ENCODE data around the gene MYH10. TPM values are rescaled to one million over a fixed set of nuclear protein-coding genes. Genes with fewer than 3 reads are reported as not detected.

The MYH10 gene
- total RNA-seq, 1 experiment from 2014 or later, result 1.6 TPM

GRCh38 chr17:8658810-8659209, 28.3 kb upstream of the MYH10 start:
- H3K36me3 ChIP-seq (ENCODE audit: low read depth), result no peaks in the 10 kb centered on the region
- ChIA-PET CTCF (no interaction called here), POLR2A (ENCODE audit: unreplicated experiment) (no interaction called here)

GRCh38 chr17:8656693-8657092, 26.2 kb upstream of the MYH10 start:
- no peak for DNase-seq
- Histone ChIP-seq H2AFZ (no peak overlapping the region), H3K27ac (no peak overlapping the region), H3K4me2 (no peak overlapping the region), H3K79me2 (ENCODE audit: low read depth) (no peaks in the 10 kb centered on the region), H3K36me3 (ENCODE audit: low read depth) (no peaks in the 10 kb centered on the region), H3K4me3 (no peak overlapping the region), H3F3A (ENCODE audit: insufficient read depth, low read depth) (no peaks in the 10 kb centered on the region), H4K20me1 (ENCODE audit: insufficient read depth) (no peaks in the 10 kb centered on the region), H3K27me3 (ENCODE audit: insufficient read depth, low read depth) (peaks cover 37% of the 10 kb centered on the region), H3K4me1 (replicated peaks; ENCODE audit: insufficient read depth) (no peaks in the 10 kb centered on the region), H3K9me2 (ENCODE audit: insufficient read depth) (no peaks in the 10 kb centered on the region), H3K9me3 (ENCODE audit: insufficient read depth, low read depth) (no peaks in the 10 kb centered on the region)
- no peak for TF ChIP-seq CTCF (conservative IDR thresholded peaks at IDR 0.05)
- no peak for TF ChIP-seq EZH2 (IDR thresholded peaks at IDR 0.05; ENCODE audit: low read depth)
- intact Hi-C loops (cut with micrococcal nuclease; ENCODE audit: unreplicated experiment), result no loop called here
- ChIA-PET POLR2A (ENCODE audit: unreplicated experiment) (no interaction called here), CTCF (no interaction called here)
- BruUV-seq (replicated peaks), result no TSS peak

More at GRCh38 chr17:8658810-8659209, 28.3 kb upstream of the MYH10 start:
- BruUV-seq (replicated peaks), result no TSS peak
- TF ChIP-seq CTCF (conservative IDR thresholded peaks at IDR 0.05) (no peak), EZH2 (IDR thresholded peaks at IDR 0.05; ENCODE audit: low read depth) (no peak)
- no peaks in the 10 kb centered on the region for H3K9me3 ChIP-seq (ENCODE audit: insufficient read depth, low read depth)
- no peaks in the 10 kb centered on the region for H3K9me2 ChIP-seq (ENCODE audit: insufficient read depth)
- no peak overlapping the region for H2AFZ ChIP-seq
- H3K79me2 ChIP-seq (ENCODE audit: low read depth), result no peaks in the 10 kb centered on the region
- intact Hi-C loops (cut with micrococcal nuclease; ENCODE audit: unreplicated experiment), result no loop called here
- H3K27me3 ChIP-seq (ENCODE audit: insufficient read depth, low read depth), result peaks cover 34% of the 10 kb centered on the region
- H3K4me3 ChIP-seq, result no peak overlapping the region
- no peaks in the 10 kb centered on the region for H3K4me1 ChIP-seq (replicated peaks; ENCODE audit: insufficient read depth)
- H4K20me1 ChIP-seq (ENCODE audit: insufficient read depth), result no peaks in the 10 kb centered on the region
- no peak overlapping the region for H3K27ac ChIP-seq
- no peak for DNase-seq
- H3K4me2 ChIP-seq, result no peak overlapping the region
- H3F3A ChIP-seq (ENCODE audit: insufficient read depth, low read depth), result no peaks in the 10 kb centered on the region

GRCh38 chr17:8654822-8655221, 24.3 kb upstream of the MYH10 start:
- Histone ChIP-seq H3K79me2 (ENCODE audit: low read depth) (no peaks in the 10 kb centered on the region), H3K27me3 (ENCODE audit: insufficient read depth, low read depth) (peaks cover 51% of the 10 kb centered on the region), H3K36me3 (ENCODE audit: low read depth) (no peaks in the 10 kb centered on the region), H3K4me2 (no peak overlapping the region), H4K20me1 (ENCODE audit: insufficient read depth) (no peaks in the 10 kb centered on the region), H3K4me1 (replicated peaks; ENCODE audit: insufficient read depth) (no peaks in the 10 kb centered on the region), H2AFZ (no peak overlapping the region), H3K4me3 (no peak overlapping the region), H3F3A (ENCODE audit: insufficient read depth, low read depth) (no peaks in the 10 kb centered on the region), H3K9me2 (ENCODE audit: insufficient read depth) (no peaks in the 10 kb centered on the region), H3K9me3 (ENCODE audit: insufficient read depth, low read depth) (no peaks in the 10 kb centered on the region), H3K27ac (no peak overlapping the region)
- BruUV-seq (replicated peaks), result no TSS peak
- intact Hi-C loops (cut with micrococcal nuclease; ENCODE audit: unreplicated experiment), result no loop called here
- TF ChIP-seq CTCF (conservative IDR thresholded peaks at IDR 0.05), result no peak
- TF ChIP-seq EZH2 (IDR thresholded peaks at IDR 0.05; ENCODE audit: low read depth), result no peak
- ChIA-PET CTCF (no interaction called here), POLR2A (ENCODE audit: unreplicated experiment) (no interaction called here)
- DNase-seq, result no peak

Measured in PC-9 (cell line).